CD4-positive, alpha-beta T cell treated with Interleukin-15 for 1 hour (primary cell): ENCODE measurements around the gene ZNF841.
"Not testable (repeated sequence)": the region's sequence is repeated elsewhere in the genome, so short reads cannot be mapped to it uniquely, and the experiment has no call there.

Source experiments
- DNase-seq: peaks from one replicate; pipeline ENCODE4 v3.0.0-alpha.2; 2020

The ZNF841 gene

DNA sequence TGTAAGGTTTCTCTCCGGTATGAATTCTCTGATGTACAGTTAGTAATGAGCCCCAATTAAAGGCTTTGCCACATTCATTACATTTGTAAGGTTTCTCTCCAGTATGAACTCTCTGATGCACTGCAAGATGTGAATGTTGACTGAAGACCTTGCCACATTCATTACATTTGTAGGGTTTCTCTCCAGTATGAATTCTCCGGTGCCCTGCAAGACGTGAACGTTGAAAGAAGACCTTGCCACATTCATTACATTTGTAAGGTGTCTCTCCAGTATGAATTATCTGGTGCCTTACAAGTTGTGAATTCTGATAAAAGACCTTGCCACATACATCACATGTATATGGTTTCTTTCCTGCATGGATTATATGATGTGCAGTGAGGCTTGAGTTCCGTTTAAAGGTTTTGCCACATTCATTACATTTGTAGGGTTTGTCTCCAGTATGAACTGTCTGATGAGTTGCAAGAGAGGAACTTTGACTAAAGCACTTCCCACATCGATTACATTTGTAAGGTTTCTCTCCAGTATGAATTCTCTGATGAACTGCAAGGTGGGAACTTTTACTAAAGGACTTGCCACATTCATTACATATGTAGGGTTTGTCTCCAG lies 29.2 kb downstream of the ZNF841 start:
- DNase-seq = no peak

DNA sequence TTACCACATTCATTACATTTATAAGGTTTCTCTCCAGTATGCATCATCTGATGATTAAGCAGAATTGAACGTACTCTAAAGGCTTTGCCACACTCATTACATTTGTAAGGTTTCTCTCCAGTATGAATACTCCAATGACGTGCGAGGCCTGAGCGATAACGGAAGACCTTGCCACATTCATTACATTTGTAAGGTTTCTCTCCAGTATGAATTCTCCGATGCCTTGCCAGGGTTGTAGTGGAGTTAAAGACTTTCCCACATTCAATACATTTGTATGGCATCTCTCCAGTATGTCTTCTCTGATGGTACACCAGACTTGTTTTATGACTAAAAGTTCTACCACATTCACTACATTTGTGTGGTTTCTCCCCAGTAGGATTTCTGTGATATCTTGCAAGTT lies 30.2 kb downstream of the ZNF841 start:
- DNase-seq = no peak

- not testable (repeated sequence) for DNase-seq
Observed at GRCh38 chr19:52056480-52056879, 39.1 kb downstream of the ZNF841 start.

GRCh38 chr19:52051736-52052135 lies 43.8 kb downstream of the ZNF841 start:
- not testable (repeated sequence) for DNase-seq

GRCh38 chr19:52048555-52049501 lies 46.7 kb downstream of the ZNF841 start, which contains the start of gene ZNF432:
ZNF432 (minus strand) TSS chr19:52048838; CDS start chr19:52046868, 1,970 bp downstream.
- peak; percentile 87 for DNase-seq

DNA sequence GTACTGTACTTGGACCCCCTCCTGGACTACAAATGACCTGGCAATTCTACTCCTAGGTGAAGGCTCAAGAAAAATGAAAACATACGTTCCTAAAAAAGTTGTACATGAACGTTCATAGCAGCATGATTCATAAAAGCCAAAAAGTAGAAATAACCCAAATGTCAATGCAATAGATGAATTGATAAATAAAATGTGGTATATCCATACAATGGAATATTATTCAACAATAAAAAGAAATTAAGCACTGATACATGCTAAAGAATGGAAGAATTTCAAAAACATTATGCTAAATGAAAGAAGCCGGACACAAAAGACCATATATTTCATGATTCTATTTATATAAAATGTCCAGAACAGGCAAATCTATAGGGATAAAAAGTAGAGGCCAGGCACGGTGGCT lies 56.4 kb downstream of the ZNF841 start:
- DNase-seq = no peak

GRCh38 chr19:52034051-52034728 lies 61.4 kb downstream of the ZNF841 start:
- DNase-seq = no peak

DNA sequence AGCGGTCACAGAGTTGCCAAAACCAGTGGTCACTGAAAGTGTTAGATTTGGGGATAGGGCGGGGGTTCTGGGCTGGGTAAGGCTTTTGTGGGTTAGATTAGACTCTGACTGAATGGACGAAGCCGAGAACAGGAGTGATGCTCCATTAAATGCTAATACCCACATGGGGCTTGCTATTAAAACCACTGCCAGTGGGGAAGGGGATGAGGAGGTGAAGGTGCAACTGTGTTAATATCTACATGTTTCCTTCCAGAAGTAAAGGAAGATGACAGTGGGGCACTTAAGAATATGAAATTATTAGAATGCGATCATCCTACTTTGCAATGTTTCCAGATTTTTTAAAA lies 66.8 kb downstream of the ZNF841 start:
- no peak for DNase-seq

DNA sequence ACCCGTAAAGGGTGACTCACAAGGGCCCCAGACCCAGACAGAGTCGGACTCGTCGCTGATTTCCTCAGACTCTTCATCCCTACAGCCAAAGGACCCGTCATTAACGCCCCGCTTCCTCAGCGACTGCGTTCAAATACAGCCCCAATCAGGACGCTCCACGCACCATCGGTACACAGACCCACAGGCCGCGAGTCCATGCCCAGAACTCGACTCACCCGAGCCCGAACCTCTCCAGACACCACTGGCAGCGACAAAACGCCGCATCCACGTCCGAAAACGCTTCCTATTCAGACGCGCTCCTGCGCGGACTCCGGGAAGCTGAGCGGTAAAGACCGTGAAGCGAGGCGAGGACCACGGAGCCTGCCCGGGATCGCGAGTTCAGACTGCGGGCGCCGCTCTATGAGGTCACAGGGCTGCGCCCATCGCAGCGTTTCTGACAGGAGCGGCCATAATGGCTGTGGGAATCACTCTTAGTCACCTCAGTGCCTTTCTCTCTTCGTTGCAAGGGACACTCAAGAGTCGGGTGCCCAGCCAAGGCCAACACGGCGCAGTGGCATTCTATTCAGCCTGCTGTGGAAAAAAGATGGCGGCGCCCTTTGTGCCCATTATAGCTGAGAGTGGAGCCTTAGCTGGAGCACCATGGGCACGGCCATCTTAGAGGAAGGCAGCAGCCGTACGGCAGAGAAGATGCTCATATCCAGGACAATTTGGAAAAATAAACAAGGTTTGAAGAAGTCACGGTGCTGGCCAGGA lies 67.4 kb downstream of the ZNF841 start, which contains the start of gene ZNF614:
Gene ZNF614 (minus strand): TSS at position 353 of the 753 bp plus-strand sequence. CDS start 2,634 bp downstream, outside the sequence.
- DNase-seq = peak; percentile 83

- not testable (repeated sequence) for DNase-seq
Observed at GRCh38 chr19:52026255-52026990, 69.1 kb downstream of the ZNF841 start.

DNA sequence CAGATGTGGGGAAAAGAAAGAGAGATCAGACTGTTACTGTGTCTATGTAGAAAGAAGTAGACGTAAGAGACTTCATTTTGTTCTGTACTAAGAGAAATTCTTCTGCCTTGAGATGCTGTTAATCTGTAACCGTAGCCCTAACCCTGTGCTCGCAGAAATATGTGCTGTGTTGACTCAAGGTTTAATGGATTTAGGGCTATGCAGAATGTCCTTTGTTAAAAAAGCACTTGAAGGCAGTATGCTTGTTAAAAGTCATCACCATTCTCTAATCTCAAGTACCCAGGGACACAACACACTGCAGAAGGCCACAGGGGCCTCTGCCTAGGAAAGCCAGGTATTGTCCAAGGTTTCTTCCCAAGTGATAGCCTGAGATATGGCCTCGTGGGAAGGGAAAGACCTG lies 71.1 kb downstream of the ZNF841 start:
- not testable (repeated sequence) for DNase-seq

- no peak for DNase-seq
Observed at GRCh38 chr19:52022193-52022592, 73.4 kb downstream of the ZNF841 start.

DNA sequence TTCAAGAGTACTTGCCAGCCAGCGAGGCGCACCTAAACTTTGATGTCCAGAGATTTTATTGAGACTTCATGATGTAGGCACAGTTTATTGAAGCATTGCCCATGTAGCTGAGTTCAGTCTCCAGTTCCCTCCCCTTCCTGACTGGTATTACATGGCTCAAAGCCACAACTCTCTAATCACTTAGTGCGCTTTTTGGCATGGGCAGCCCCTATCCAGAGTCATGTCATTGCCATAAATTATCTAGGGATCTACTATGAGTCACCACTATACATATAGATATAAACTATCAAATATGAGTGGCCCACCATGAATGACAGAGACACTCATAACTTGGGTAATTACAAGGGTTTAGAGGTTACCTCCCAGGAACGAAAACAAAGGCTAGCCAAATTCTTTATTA lies 75.1 kb downstream of the ZNF841 start:
- DNase-seq = no peak
